Left lobe of liver (tissue), 2 donors: ENCODE results near the gene THADA. TPM values are rescaled to one million over a fixed set of nuclear protein-coding genes. Genes with fewer than 3 reads are reported as not detected.
A peak's percentile ranks its signal among the peaks of the same experiment; 100 is the strongest.
"Not testable (repeated sequence)": the region's sequence is repeated elsewhere in the genome, so short reads cannot be mapped to it uniquely, and the experiment has no call there.

Experiments used
- ATAC-seq: fragments of 200-7000 bp; cut with Tn5 transposase; one replicate; pipeline ENCODE4 v1.9.1; 2020; ENCODE audit warnings: mild to moderate bottlenecking, moderate library complexity
- DNase-seq: peaks from one replicate; pipeline ENCODE4 v3.0.0-alpha.2; 2020; ENCODE audit warnings: low spot score
- total RNA-seq: library from RNA; stranded (reverse); gene quantifications from one replicate; pipeline ENCODE4 v1.2.1, GENCODE V29; 2021
- donor health status: DM: no; HTN: no; CAD: no; lungs with moderate emphysema.
- donor health status: DM: no; HTN: yes; CAD: no.

Gene THADA
- total RNA-seq, 1 donor from 2014 or later, result 20.0 TPM

GRCh38 chr2:43467891-43468290 is 127.9 kb downstream of the THADA start:
- DNase-seq, result no peak
- ATAC-seq, result no peak

GRCh38 chr2:43465234-43465633 is 130.6 kb downstream of the THADA start:
- ATAC-seq (no peak), DNase-seq (no peak)

- DNase-seq (no peak), ATAC-seq (no peak)
Observed at GRCh38 chr2:43464590-43464989, 131.2 kb downstream of the THADA start.

DNA sequence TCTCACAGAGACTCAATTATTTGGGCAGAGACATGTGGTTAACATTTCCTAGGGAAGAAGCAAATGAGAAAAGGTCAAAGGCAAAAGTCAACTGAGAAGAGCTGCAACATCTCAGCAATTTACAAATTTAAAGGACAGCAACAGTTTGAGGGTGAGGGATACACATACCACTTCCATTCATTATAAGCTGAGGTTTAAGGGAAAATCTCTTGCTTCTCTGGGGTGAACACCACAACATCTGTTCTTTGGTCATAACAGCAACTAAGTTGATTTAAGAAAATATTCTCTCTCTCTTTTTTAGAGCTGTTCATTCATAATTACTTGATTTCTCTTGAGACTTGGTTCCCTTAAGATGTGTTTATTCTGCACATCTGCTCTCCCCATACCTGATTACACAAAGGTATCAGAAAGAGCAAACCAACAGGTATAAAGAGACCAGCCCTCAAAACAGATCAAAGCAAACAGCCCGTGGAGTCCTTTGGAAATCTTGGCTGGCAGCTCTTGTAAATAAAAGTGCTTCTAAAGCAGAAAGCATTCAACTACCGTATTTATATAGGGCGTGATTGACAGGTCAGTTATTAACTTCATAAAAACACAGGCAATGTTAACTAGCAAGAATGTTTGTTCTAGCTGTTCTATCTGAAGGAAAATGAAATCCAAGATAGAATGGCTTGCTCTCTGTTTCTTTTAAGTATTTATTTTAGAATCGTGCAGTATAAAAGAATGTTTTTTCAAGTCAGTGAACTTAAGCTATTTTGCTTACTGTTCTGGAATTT is 132.8 kb downstream of the THADA start:
- ATAC-seq (peak; percentile 80), DNase-seq (no peak)

DNA sequence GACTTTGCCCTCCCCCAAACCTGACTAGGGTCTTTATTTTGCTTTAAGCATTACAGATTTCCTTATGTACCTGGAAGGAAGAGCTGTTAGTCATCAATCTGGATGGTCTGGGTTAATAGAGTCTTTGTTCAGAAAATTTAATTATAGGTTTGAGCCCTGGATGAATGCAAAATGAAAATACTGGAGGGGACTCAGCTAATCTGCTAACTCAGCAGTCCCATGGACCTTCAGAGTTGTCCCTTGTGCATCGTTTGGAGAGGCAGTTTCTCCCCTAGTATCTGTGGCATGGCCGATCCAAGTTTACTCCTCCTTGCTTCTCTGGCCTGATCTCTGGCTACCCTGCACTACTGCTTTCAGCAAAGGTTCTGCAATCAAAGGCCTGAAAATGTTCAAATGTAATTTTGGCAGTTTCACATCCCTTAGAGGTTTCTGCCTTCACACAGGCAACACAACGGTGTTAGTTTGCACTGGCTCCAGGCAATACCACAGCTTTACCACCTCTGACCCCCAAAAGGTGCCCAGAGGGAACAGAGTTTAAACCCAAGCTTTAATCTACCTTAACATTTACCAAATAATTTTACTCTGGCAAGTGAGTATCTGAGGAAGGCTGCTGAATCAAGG is 134.3 kb downstream of the THADA start:
- peak; percentile 9 for ATAC-seq
- no peak for DNase-seq

GRCh38 chr2:43460611-43461365 is 135.1 kb downstream of the THADA start:
- ATAC-seq, result no peak

DNA sequence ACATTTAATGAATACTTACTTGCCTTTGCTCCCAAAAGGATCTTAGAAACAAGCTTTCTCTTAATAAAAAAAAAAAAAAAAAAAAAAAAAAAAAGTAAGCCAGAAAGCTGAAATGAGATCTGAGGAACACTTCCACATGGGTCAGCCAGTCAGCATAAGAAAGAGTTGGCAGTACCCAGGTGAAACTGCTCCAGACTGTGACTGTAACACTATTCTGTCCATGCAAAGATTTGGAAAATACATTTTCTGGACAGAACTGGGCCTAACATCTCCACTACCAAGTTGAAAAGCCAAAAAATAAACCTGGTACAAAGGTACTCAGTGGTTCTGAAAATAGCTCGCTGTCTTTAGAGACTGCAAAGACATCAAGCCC is 135.7 kb downstream of the THADA start:
- ATAC-seq, result no peak
- no peak for DNase-seq

More at GRCh38 chr2:43460611-43461365, 135.1 kb downstream of the THADA start:
- DNase-seq, result no peak

DNA sequence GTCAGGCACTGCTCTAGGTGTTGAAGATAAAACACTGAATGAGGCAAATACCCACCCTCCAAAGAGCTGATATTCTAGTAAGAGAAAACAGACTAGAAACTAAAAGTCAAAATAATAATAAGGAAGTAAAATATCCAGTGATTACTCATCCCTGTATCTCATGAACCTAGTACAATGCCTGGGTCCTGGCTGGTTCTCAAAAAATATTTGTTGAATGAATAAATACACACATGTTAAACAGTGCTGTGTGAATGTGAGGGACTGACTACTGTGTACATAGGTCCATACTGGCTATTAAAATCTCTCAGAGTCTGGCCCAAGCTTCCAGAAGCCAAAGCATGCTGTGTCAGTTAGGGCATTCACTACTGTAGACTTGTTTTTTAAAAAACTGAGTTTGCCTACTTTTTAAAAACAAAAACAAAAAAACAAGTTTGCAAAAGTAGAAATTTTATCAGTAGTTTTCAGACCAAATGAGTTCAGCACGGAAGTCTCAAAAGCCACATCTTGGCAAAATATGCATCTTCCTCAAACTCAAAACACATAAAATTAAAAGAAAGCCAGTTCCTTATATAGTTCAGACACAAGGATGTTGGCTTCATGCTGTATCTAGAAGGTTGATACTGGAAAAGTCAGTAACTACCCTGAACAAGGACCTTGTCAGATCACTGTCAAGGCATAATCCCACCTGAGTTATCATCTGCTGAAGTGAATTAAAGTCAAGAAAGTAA is 136.2 kb downstream of the THADA start:
- ATAC-seq, result no peak
- DNase-seq, result no peak

DNA sequence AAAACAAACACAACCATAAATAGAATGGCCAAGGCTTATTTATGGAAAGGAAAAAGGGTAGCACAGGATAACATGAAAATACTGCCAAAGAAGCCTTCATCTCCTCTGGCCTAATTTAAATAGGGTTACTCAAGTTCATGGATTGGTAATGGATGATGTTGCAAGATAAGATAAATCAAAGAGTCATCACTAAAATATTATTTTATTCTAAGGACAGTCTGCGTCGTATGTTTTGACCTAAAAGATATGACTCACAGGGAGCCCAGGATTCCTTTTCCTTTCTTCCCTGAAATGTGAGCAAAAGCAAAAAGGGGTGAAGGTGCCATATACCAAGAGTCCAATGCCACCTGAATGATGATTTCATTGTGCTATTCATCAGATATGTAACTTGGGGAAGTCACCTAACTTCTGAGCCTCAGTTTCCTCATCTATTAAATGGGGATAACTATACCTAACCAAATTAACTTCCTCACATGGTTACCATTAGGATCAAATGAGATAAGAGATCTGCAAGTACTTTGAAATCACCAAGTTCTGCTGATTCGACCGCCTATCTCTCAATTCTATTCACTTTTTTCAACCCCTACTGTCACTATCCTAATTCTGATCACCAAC is 137.7 kb downstream of the THADA start:
- DNase-seq (no peak), ATAC-seq (peak; percentile 38)

GRCh38 chr2:43455731-43456642 is 139.9 kb downstream of the THADA start:
- no peak for DNase-seq
- ATAC-seq, result peak; percentile 94

DNA sequence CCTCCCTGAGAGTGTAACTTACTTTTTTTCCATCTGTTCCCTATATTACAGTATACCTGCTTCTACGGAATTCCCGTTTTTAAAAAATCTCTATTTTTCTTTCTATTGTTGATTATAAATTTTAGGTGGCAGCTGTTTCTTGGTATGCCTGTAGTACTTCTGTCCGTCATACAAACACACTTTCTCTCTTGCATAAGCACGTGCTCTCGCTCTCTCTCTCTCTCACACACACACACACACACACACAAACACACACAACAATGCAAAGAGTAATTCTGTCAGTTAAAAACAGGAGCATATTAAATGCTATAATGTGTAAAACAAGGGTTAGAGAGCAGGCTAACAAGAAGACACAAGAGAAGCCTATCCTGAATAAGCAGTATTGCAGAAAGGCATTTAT is 140.5 kb downstream of the THADA start:
- DNase-seq, result no peak
- peak; percentile 51 for ATAC-seq

DNA sequence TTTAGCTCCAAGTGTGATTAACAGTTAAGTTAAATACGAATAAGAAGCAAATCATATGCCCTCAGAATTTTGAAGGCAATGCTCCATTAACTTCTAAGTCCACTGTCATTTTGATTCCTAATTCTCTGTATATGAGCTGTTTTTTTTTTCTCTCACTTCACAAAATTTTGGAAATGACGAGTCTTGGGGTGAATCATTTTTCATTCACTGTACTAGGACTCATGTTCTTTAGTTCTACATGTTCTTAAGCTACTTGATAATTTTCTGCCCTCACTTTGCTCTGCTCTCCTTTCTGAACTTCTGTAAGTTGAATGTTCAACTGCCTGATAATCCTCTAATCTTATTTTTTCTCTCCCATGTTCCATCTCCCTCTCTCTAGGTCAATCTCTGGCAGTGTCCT is 141.0 kb downstream of the THADA start:
- DNase-seq, result no peak
- ATAC-seq, result no peak

- DNase-seq, result no peak
- no peak for ATAC-seq
Observed at GRCh38 chr2:43453179-43454170, 142.4 kb downstream of the THADA start.

DNA sequence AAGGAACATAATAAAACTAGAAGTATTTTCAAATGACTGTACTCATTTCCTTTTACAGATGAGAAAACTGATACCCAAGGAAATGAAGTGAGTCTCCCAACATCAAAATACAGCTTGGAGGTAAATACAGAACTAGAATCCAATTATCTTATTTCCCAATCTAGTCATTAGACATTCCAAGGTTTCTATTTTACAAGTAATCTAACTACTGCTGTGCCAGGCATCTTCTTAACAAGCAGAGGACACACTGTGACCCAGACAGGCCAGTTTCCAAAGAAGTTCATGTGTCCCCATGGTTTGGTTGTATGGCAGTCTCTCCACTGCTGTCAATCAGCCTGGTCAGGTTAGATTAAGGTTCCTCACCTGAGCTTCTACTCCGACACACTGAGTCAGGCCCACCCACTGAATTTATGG is 143.5 kb downstream of the THADA start:
- DNase-seq, result no peak
- no peak for ATAC-seq

- no peak for DNase-seq
- ATAC-seq, result no peak
Observed at GRCh38 chr2:43450617-43451016, 145.2 kb downstream of the THADA start.

DNA sequence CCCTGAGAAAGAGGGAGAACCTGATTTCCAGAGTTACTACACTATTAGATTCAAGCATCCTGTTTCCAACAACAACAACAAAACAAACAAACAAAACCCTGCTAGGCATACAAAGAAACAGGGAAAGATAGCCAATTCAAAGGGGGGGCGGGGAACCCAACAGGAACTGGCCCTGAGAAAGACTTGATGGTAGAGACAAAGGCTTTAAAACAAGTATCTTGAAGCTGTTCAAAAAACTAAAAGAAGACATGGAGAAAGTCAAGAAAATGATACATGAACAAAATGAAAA is 147.1 kb downstream of the THADA start:
- DNase-seq, result no peak
- ATAC-seq, result no peak

GRCh38 chr2:43448011-43448821 is 147.6 kb downstream of the THADA start:
- ATAC-seq, result peak; percentile 26

DNA sequence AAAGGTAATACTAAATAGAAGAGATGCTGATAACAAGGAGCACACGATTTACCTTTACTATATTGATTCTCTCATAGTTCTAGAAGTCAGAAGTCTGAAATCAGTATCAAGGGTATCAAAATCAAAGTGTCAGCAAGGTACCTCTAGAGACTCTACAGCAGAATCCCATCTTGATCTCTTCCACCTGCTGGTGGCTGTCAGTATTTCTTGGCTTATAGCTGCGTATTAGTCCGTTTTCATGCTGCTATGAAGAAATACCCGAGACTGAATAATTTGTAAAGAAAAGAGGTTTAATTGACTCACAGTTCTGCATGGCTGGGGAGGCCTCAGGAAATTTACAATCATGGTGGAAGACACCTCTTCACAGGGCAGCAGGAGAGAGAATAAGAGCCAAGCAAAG is 149.1 kb downstream of the THADA start:
- not testable (repeated sequence) for ATAC-seq, DNase-seq

More at GRCh38 chr2:43448011-43448821, 147.6 kb downstream of the THADA start:
- no peak for DNase-seq
